Tibial nerve (tissue), 4 donors: ENCODE data around the gene OLFM3. TPM values are rescaled to one million over a fixed set of nuclear protein-coding genes. Genes with fewer than 3 reads are reported as not detected.

Experiments used
- DNase-seq, 2 donors: peaks; one replicate each; pipeline ENCODE4 v3.0.0-alpha.2; 2019; ENCODE audit warnings: low spot score in 2 of 2
- H3K27ac ChIP-seq, 4 donors: fragments of 200-600 bp; sonication (generic) in 3 of 4; one replicate each; pipeline ENCODE4 v1.5.1; 2017 to 2019; ENCODE audit warnings: mild to moderate bottlenecking in 1 of 4
- H3K27me3 ChIP-seq, 2 donors: fragments of 200-600 bp; sonication (generic) in 1 of 2; one replicate each; pipeline versions ENCODE4 v1.5.1 to v1.6.0; 2017 to 2019
- H3K36me3 ChIP-seq, 3 donors: fragments of 200-600 bp; sonication (generic); one replicate each; pipeline ENCODE4 v1.5.1; 2018 to 2019
- H3K4me1 ChIP-seq, 4 donors: fragments of 200-600 bp; sonication (generic) in 3 of 4; one replicate each; pipeline ENCODE4 v1.5.1; 2017 to 2019
- H3K4me3 ChIP-seq, 4 donors: fragments of 200-600 bp; sonication (generic) in 3 of 4; one replicate each; pipeline ENCODE4 v1.5.1; 2017 to 2019; ENCODE audit warnings: mild to moderate bottlenecking in 1 of 4, moderate library complexity in 1 of 4
- H3K9me3 ChIP-seq, 4 donors: fragments of 200-600 bp; sonication (generic) in 3 of 4; one replicate each; pipeline ENCODE4 v1.5.1; 2017 to 2019
- EP300 ChIP-seq, 2 donors: sonication (generic); formaldehyde crosslinking; IDR thresholded peaks; one replicate each; pipeline ENCODE4 v1.6.1; 2017; ENCODE audit warnings: antibody characterized with exemption in 2 of 2, mild to moderate bottlenecking in 1 of 2
- POLR2A ChIP-seq, 2 donors: fragments of 450-650 bp; IDR thresholded peaks; one replicate each; pipeline ENCODE4 v1.6.1; 2017; ENCODE audit warnings: antibody characterized with exemption in 2 of 2, mild to moderate bottlenecking in 2 of 2, moderate library complexity in 2 of 2
- WGBS, 2 donors: methylation state at CpG; one replicate each; pipeline ENCODE4 v1.1.5; 2018; 5-methylcytosine and 5-hydroxymethylcytosine counted together
- total RNA-seq, 4 donors: library from RNA; depleted of rRNA; stranded (reverse); fragments of >200 nt; gene quantifications; one replicate each; pipeline ENCODE4 v1.1.0, GENCODE V29; 2016
- TF ChIP-seq, protein P1 (sequence below), 5 experiments: fragments of 200-600 bp in 3 of 5; fragments of 450-650 bp in 2 of 5; sonication (generic) in 3 of 5; IDR thresholded peaks; one replicate each; pipeline ENCODE4 v1.5.1; 2016 to 2019; ENCODE audit warnings: antibody characterized with exemption in 5 of 5, mild to moderate bottlenecking in 3 of 5, moderate library complexity in 2 of 5

The OLFM3 gene
- total RNA-seq, 4 donors from 2014 or later = not detected

DNA sequence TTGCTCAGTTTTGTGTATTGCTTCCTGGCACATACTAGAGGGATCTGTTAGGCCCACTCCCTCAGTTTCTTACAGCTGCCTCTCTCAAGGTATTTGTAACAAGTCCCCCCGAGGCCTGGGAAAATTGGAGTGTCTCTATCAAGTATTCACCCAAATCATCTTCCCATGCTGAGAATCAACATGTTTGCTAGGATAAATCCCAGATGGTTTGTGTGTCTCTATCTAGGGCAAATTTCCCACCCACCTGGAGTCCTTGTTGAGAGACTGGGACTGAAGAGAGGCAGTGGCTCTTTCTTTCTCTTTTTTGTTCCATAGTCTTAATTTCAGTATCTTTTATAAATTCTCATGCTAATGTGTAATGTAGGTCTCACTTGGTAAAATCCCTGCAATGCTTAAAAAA lies 58.0 kb downstream of the OLFM3 start:
- Histone ChIP-seq H3K4me3 (no peak overlapping the region), H3K4me1 (no peaks in the 10 kb centered on the region), H3K36me3 (no peaks in the 10 kb centered on the region), H3K9me3 (peaks cover 0 to 1% (median 0%) of the 10 kb centered on the region in 4 donors), H3K27ac (no peak overlapping the region), H3K27me3 (no peaks in the 10 kb centered on the region)
- no peak for DNase-seq
- TF ChIP-seq EP300 (IDR thresholded peaks at IDR 0.05) = no peak
- TF ChIP-seq, protein P1, sequence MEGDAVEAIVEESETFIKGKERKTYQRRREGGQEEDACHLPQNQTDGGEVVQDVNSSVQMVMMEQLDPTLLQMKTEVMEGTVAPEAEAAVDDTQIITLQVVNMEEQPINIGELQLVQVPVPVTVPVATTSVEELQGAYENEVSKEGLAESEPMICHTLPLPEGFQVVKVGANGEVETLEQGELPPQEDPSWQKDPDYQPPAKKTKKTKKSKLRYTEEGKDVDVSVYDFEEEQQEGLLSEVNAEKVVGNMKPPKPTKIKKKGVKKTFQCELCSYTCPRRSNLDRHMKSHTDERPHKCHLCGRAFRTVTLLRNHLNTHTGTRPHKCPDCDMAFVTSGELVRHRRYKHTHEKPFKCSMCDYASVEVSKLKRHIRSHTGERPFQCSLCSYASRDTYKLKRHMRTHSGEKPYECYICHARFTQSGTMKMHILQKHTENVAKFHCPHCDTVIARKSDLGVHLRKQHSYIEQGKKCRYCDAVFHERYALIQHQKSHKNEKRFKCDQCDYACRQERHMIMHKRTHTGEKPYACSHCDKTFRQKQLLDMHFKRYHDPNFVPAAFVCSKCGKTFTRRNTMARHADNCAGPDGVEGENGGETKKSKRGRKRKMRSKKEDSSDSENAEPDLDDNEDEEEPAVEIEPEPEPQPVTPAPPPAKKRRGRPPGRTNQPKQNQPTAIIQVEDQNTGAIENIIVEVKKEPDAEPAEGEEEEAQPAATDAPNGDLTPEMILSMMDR (IDR thresholded peaks at IDR 0.05) = no peak
- TF ChIP-seq POLR2A (IDR thresholded peaks at IDR 0.05) = no peak
- WGBS, 2 donors = 0 to 14% methylated on average over 1 of the region's 1 CpG

DNA sequence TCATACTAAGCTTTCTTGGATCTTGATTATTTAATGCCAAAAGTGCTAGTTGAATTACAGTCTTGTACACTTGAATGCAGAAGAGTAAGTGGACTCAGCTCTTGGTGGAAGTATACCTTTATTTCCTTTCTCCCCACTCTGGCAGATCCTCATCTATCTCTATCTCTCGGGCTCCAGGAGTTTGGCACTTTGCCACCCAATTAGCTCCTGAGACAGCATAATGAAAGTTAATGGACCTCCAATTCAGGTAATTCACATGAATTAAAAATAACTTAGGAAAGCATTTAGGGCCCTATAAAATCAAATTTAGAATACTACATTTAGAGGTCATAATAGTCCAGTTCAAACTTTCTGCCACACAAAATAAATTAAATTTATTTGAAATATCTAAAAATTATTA lies 67.4 kb downstream of the OLFM3 start:
- DNase-seq = no peak
- H3K36me3 ChIP-seq = no peaks in the 10 kb centered on the region
- H3K4me3 ChIP-seq = no peak overlapping the region
- no peaks in the 10 kb centered on the region for H3K4me1 ChIP-seq
- 69 to 70% methylated on average over 1 of the region's 1 CpG for WGBS, 2 donors
- no peaks in the 10 kb centered on the region for H3K27me3 ChIP-seq
- TF ChIP-seq POLR2A (IDR thresholded peaks at IDR 0.05) (no peak), EP300 (IDR thresholded peaks at IDR 0.05) (no peak)
- TF ChIP-seq, protein P1 (IDR thresholded peaks at IDR 0.05) = no peak
- H3K9me3 ChIP-seq = peaks cover 0 to 3% (median 0%) of the 10 kb centered on the region in 4 donors
- H3K27ac ChIP-seq = no peak overlapping the region

DNA sequence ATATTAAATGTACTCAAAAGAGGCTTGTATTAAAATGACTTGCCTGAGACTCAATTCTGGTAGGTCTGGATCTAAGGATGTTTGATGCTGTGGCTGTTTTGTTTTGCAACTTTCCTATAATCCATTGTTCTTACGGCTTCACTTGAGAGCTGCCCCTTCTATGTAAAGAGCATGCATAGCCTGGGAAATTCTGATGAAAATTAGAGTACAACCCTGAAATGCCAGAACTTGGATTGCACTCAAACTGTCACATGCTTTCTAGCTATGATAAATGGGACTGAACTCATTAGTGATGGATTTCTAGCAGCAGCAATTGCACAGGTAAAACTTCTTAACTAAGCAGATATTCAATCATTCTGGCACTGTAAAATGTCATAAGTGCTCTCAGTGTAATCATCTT lies 67.9 kb downstream of the OLFM3 start:
- DNase-seq = no peak
- peaks cover 0 to 3% (median 0%) of the 10 kb centered on the region in 4 donors for H3K9me3 ChIP-seq
- TF ChIP-seq POLR2A (IDR thresholded peaks at IDR 0.05) (no peak), EP300 (IDR thresholded peaks at IDR 0.05) (no peak)
- TF ChIP-seq, protein P1 (IDR thresholded peaks at IDR 0.05) = no peak
- no peaks in the 10 kb centered on the region for H3K36me3 ChIP-seq
- no peaks in the 10 kb centered on the region for H3K27me3 ChIP-seq
- no peak overlapping the region for H3K27ac ChIP-seq
- no peak overlapping the region for H3K4me3 ChIP-seq
- WGBS, 2 donors = 84 to 92% methylated on average over 1 of the region's 1 CpG
- H3K4me1 ChIP-seq = no peaks in the 10 kb centered on the region

DNA sequence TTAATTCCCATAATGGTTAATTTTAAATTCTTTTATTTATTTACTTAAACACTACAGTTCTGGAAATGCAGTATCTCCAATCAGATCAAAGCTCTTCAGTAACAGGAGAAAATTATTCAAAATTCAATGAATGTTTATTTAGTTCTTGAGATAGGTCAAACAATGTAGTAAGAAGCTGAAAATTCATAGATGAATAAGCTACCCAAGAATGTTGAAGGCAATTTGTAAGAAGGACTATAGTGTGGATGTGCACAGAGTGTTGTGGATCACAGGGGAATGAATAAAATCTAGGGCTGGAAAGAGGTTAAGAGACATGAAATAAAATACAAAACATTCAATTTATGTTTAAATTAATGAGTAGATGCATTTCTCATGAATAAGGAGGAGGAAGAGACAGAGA lies 72.0 kb downstream of the OLFM3 start:
- no peak for DNase-seq
- H3K36me3 ChIP-seq = no peaks in the 10 kb centered on the region
- H3K27ac ChIP-seq = no peak overlapping the region
- no peaks in the 10 kb centered on the region for H3K9me3 ChIP-seq
- H3K4me3 ChIP-seq = no peak overlapping the region
- H3K27me3 ChIP-seq = no peaks in the 10 kb centered on the region
- TF ChIP-seq, protein P1 (IDR thresholded peaks at IDR 0.05) = no peak
- TF ChIP-seq EP300 (IDR thresholded peaks at IDR 0.05) (no peak), POLR2A (IDR thresholded peaks at IDR 0.05) (no peak)
- H3K4me1 ChIP-seq = no peaks in the 10 kb centered on the region

DNA sequence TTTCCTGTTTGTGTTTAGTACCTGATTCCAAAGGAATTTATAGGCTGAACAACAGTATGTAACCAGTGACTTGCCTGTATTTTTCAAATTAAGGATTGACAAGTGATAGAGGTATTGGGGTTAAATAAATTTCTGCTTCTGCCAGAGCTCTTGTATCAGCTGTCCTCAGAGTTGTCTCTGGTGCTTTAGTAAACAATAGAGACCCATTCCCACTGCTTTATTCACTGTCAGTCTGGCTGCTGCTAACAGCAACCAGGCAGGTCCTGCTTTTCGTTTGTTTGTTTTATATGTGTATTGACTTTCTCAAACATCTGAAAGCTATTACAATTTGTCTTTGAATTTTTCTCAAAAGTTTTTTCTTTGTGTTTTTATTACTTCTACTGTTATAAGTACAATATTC lies 76.1 kb downstream of the OLFM3 start:
- 26 to 30% methylated on average over 1 of the region's 1 CpG for WGBS, 2 donors

More for the DNA sequence above, 76.1 kb downstream of the OLFM3 start:
- no peak for DNase-seq
- TF ChIP-seq EP300 (IDR thresholded peaks at IDR 0.05) (no peak), POLR2A (IDR thresholded peaks at IDR 0.05) (no peak)
- TF ChIP-seq, protein P1 (IDR thresholded peaks at IDR 0.05) = no peak
- Histone ChIP-seq H3K27me3 (no peaks in the 10 kb centered on the region), H3K4me3 (no peak overlapping the region), H3K27ac (no peak overlapping the region), H3K4me1 (peaks cover 0 to 1% (median 0%) of the 10 kb centered on the region in 4 donors), H3K9me3 (no peaks in the 10 kb centered on the region), H3K36me3 (no peaks in the 10 kb centered on the region)
